PC-3 (cell line): ENCODE measurements around the gene BBS12. TPM values are rescaled to one million over a fixed set of nuclear protein-coding genes. Genes with fewer than 3 reads are reported as not detected.

Source experiments
- ATAC-seq: fragments of 200-7000 bp; cut with Tn5 transposase; 2 replicates; pipeline ENCODE4 v1.9.1; 2020; ENCODE audit warnings: mild to moderate bottlenecking, moderate library complexity
- BruUV-seq: library from RNA; stranded (reverse); fragments of 400-500 nt; replicated peaks from 2 replicates; lab custom pipeline; 2021; lab: Mats Ljungman, UMichigan
- CTCF ChIA-PET: fragments of 300-600 bp; sonication (Branson Sonifier 250); formaldehyde crosslinking; loops from one replicate; lab custom pipeline; 2022; ENCODE audit warnings: antibody characterized with exemption; lab: Charles Lee
- POLR2A ChIA-PET: fragments of 300-600 bp; sonication (Branson Sonifier 250); formaldehyde crosslinking; loops from one replicate; lab custom pipeline; 2022; ENCODE audit warnings: antibody characterized with exemption; ENCODE audit not compliant: unreplicated experiment; lab: Charles Lee
- DNase-seq: peaks from one replicate; pipeline ENCODE4 v3.0.0-alpha.2; 2015
- H2AFZ ChIP-seq: fragments of 300-600 bp; sonication (generic); 2 replicates; pipeline ENCODE4 v1.6.0; 2016; ENCODE audit warnings: antibody characterized with exemption, low read length
- H3F3A ChIP-seq: fragments of 300-600 bp; sonication (generic); one replicate; pipeline ENCODE4 v1.6.0; 2017; ENCODE audit warnings: antibody characterized with exemption, low read length, control low read depth, mild to moderate bottlenecking; ENCODE audit not compliant: unreplicated experiment
- H3K27ac ChIP-seq: fragments of 300-600 bp; sonication (generic); 2 replicates; pipeline ENCODE4 v1.5.1; 2016; ENCODE audit warnings: mild to moderate bottlenecking, low read length
- H3K27me3 ChIP-seq: fragments of 300-600 bp; sonication (generic); 2 replicates; pipeline ENCODE4 v1.6.1; 2016; ENCODE audit warnings: low read length, mixed read lengths
- H3K36me3 ChIP-seq: fragments of 300-600 bp; sonication (generic); 2 replicates; pipeline ENCODE4 v1.6.1; 2016; ENCODE audit warnings: low read depth, mixed run types, low read length, mixed read lengths
- H3K4me1 ChIP-seq: fragments of 300-600 bp; sonication (generic); 2 replicates; pipeline ENCODE4 v1.5.1; 2016; ENCODE audit warnings: low read length; ENCODE audit not compliant: insufficient read depth
- H3K4me2 ChIP-seq: fragments of 300-600 bp; sonication (generic); 2 replicates; pipeline ENCODE4 v1.6.0; 2016; ENCODE audit warnings: low read length
- H3K4me3 ChIP-seq: fragments of 300-600 bp; sonication (generic); 2 replicates; pipeline ENCODE4 v1.5.1; 2016; ENCODE audit warnings: mild to moderate bottlenecking, low read length, mixed read lengths
- H3K79me2 ChIP-seq: fragments of 300-600 bp; sonication (generic); 2 replicates; pipeline ENCODE4 v1.6.1; 2017; ENCODE audit warnings: low read length, mixed read lengths
- H3K9ac ChIP-seq: fragments of 300-600 bp; sonication (generic); 2 replicates; pipeline ENCODE4 v1.6.0; 2016; ENCODE audit warnings: mild to moderate bottlenecking, low read length
- H3K9me2 ChIP-seq: fragments of 300-600 bp; sonication (generic); replicated peaks from 2 replicates; pipeline ENCODE4 v1.6.1; 2016; ENCODE audit warnings: mixed run types, low read length, mixed read lengths
- H3K9me3 ChIP-seq: fragments of 300-600 bp; sonication (generic); 2 replicates; pipeline ENCODE4 v1.6.1; 2016; ENCODE audit warnings: low read length, mixed read lengths
- H4K20me1 ChIP-seq: fragments of 300-600 bp; sonication (generic); 2 replicates; pipeline ENCODE4 v1.6.1; 2016; ENCODE audit warnings: low read length, mixed read lengths
- EZH2 ChIP-seq: fragments of 300-600 bp; sonication (generic); IDR thresholded peaks from one replicate; pipeline ENCODE4 v1.6.1; 2017; ENCODE audit warnings: antibody characterized with exemption, mild to moderate bottlenecking, low read length; ENCODE audit not compliant: unreplicated experiment
- EZH2phosphoT487 ChIP-seq: fragments of 300-600 bp; sonication (generic); IDR thresholded peaks from 2 replicates; pipeline ENCODE4 v1.6.1; 2018; ENCODE audit warnings: mild to moderate bottlenecking, antibody characterized with exemption, low read length, borderline replicate concordance
- intact Hi-C: fragments of 100-400 bp; cut with micrococcal nuclease; formaldehyde crosslinking; loops from 2 replicates; pipeline ENCODE4 v1.9.0; 2023
- total RNA-seq: library from RNA; depleted of rRNA; stranded (reverse); fragments of >200 nt; gene quantifications from 2 replicates; pipeline ENCODE4 v1.2.3, GENCODE V29; 2014
- TF ChIP-seq, protein P1 (sequence below): fragments of 300-600 bp; sonication (generic); conservative IDR thresholded peaks from 2 replicates; pipeline ENCODE4 v1.5.1; 2017; ENCODE audit warnings: antibody characterized with exemption, low read depth, mild to moderate bottlenecking, low read length

BBS12 gene
- total RNA-seq, 1 experiment from 2014 or later = 1.7 TPM

DNA sequence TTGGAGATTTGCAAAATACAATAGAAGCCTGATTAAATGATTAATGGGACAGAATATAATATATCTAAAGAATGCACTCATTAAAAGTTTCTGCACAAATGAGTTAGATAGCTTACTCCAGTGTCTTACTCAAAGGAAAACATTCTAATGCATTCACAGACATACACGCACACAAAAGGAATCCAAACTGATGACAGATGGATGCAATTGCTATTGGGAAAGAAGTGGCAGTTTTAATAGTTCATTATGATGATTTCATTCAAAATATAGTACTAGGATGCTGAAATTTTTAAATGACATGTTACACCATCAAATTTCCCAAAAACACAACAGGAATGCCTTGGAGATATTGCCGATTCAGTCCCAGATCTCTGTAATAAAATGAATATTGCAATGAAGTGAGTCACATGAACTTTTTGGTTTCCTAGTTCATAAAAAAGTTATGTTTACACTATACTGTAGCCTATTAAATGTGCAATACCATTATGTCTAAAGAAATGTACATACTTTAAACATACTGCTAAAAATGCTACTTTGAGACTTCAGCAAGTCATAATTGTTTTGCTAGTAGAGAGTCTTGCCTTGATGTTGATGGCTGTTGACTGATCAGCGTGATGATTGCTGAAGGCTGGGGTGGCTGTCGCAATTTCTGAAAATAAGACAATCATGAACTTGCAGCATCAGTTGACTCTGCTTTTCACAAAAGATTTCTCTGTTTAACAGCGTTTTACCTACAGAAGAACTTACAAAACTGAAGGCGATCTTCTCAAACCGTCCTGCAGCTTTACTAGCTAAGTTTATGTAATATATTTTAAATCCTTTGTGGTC, 45.6 kb downstream of the BBS12 start:
- H4K20me1 ChIP-seq = no peaks in the 10 kb centered on the region
- no peak overlapping the region for H2AFZ ChIP-seq
- no peaks in the 10 kb centered on the region for H3F3A ChIP-seq
- H3K27me3 ChIP-seq = no peaks in the 10 kb centered on the region
- ATAC-seq (peak; percentile 76), DNase-seq (peak; percentile 41)
- CTCF ChIA-PET = no interaction called here
- BruUV-seq = no TSS peak
- no peak overlapping the region for H3K4me3 ChIP-seq
- intact Hi-C loops = no loop called here
- peaks cover 15% of the 10 kb centered on the region for H3K4me1 ChIP-seq
- peak overlapping the region; percentile 49 for H3K4me2 ChIP-seq
- TF ChIP-seq EZH2 (no peak), EZH2phosphoT487 (no peak)
- TF ChIP-seq, protein P1, sequence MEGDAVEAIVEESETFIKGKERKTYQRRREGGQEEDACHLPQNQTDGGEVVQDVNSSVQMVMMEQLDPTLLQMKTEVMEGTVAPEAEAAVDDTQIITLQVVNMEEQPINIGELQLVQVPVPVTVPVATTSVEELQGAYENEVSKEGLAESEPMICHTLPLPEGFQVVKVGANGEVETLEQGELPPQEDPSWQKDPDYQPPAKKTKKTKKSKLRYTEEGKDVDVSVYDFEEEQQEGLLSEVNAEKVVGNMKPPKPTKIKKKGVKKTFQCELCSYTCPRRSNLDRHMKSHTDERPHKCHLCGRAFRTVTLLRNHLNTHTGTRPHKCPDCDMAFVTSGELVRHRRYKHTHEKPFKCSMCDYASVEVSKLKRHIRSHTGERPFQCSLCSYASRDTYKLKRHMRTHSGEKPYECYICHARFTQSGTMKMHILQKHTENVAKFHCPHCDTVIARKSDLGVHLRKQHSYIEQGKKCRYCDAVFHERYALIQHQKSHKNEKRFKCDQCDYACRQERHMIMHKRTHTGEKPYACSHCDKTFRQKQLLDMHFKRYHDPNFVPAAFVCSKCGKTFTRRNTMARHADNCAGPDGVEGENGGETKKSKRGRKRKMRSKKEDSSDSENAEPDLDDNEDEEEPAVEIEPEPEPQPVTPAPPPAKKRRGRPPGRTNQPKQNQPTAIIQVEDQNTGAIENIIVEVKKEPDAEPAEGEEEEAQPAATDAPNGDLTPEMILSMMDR = no peak
- no peaks in the 10 kb centered on the region for H3K9me3 ChIP-seq
- no peak overlapping the region for H3K9ac ChIP-seq
- H3K27ac ChIP-seq = no peak overlapping the region
- POLR2A ChIA-PET = no interaction called here
- H3K79me2 ChIP-seq = no peaks in the 10 kb centered on the region
- no peaks in the 10 kb centered on the region for H3K36me3 ChIP-seq
- no peaks in the 10 kb centered on the region for H3K9me2 ChIP-seq

DNA sequence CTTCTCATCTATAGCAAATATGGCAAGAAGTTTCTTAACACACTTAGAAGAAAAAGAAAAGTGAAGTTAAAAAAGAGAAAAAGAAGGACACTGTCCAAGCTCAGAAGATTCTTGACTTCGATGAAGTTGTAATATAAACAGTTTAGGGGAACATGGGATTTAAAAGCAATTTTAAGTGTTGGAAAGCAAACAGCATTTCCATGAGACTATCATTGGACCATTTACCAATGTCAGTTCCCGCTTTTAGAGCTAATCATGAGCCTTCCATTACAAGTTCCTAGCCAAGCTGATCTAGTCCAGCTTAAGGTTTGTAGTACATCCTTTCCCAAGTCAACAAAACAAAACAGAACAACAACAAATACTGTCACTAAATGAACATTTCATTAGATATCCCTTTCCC, 49.0 kb downstream of the BBS12 start:
- H3K36me3 ChIP-seq = no peaks in the 10 kb centered on the region
- H3K27me3 ChIP-seq = no peaks in the 10 kb centered on the region
- H3K4me1 ChIP-seq = peaks cover 41% of the 10 kb centered on the region
- H2AFZ ChIP-seq = no peak overlapping the region
- ATAC-seq (no peak), DNase-seq (no peak)
- H4K20me1 ChIP-seq = no peaks in the 10 kb centered on the region
- TF ChIP-seq, protein P1 = no peak
- TF ChIP-seq EZH2 (no peak), EZH2phosphoT487 (no peak)
- no peak overlapping the region for H3K4me3 ChIP-seq
- H3K9me2 ChIP-seq = no peaks in the 10 kb centered on the region
- H3K9ac ChIP-seq = no peak overlapping the region
- H3K79me2 ChIP-seq = no peaks in the 10 kb centered on the region
- no peak overlapping the region for H3K27ac ChIP-seq
- no peaks in the 10 kb centered on the region for H3K9me3 ChIP-seq
- POLR2A ChIA-PET = interaction anchor here (0.6 kb wide), 1 partner anchor 49 kb away, joined by 4 read pairs; the partner anchor contains the start of gene BBS12
- CTCF ChIA-PET = no interaction called here
- intact Hi-C loops = loop anchor here (5.0 to 10.0 kb wide), 2 partner anchors 53 to 116 kb away; no protein-coding TSS in a partner anchor
- no peak overlapping the region for H3K4me2 ChIP-seq
- BruUV-seq = no TSS peak
- no peaks in the 10 kb centered on the region for H3F3A ChIP-seq
